ENCODE data around the gene METTL8. TPM values are rescaled to one million over a fixed set of nuclear protein-coding genes. Genes with fewer than 3 reads are reported as not detected.

METTL8 gene
- total and polyA plus RNA-seq, 7 donors = 3.0 to 15.5 (median 10.8) TPM

DNA sequence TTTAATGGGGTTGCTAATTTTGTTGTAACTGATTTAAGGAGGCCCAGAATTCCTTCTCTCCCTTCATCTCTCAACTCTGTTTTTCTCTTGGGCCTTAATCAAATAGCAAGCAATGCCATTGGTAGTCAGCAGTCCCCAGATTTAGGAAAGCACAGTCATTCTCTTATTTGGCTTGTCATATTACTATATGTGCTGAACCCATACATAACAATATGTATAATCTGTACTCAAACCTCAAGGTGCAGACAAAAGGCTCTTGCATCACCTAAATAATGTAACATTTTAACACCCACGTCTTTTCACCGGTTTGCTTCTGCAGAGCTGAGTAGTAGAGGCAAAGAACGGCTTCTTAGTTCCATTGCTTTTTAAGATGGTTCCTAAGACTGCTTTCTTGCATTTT is 33.4 kb downstream of the METTL8 start:
- H3K4me1 ChIP-seq = no peaks in the 10 kb centered on the region
- H3K27ac ChIP-seq = no peak overlapping the region
- intact Hi-C loops (cut with DNase I) = no loop called here
- no peak overlapping the region for H3K4me3 ChIP-seq
- H3K27me3 ChIP-seq (ENCODE audit: insufficient read depth in 3 of 3, low read length in 2 of 3) = no peaks in the 10 kb centered on the region
- 92 to 96% (median 94%) methylated on average over 3 of the region's 3 CpGs for WGBS, 3 donors
- H3K9me3 ChIP-seq = peaks cover 5% of the 10 kb centered on the region
- H3K36me3 ChIP-seq (ENCODE audit: insufficient read depth in 1 of 2, low read depth in 1 of 2) = no peaks in the 10 kb centered on the region
- TF ChIP-seq CTCF (IDR thresholded peaks at IDR 0.05) = no peak
- ATAC-seq = no peak
- DNase-seq = no peak

GRCh38 chr2:171399292-171399691 is 34.5 kb downstream of the METTL8 start:
- intact Hi-C loops (cut with DNase I) = no loop called here
- no peak for ATAC-seq

DNA sequence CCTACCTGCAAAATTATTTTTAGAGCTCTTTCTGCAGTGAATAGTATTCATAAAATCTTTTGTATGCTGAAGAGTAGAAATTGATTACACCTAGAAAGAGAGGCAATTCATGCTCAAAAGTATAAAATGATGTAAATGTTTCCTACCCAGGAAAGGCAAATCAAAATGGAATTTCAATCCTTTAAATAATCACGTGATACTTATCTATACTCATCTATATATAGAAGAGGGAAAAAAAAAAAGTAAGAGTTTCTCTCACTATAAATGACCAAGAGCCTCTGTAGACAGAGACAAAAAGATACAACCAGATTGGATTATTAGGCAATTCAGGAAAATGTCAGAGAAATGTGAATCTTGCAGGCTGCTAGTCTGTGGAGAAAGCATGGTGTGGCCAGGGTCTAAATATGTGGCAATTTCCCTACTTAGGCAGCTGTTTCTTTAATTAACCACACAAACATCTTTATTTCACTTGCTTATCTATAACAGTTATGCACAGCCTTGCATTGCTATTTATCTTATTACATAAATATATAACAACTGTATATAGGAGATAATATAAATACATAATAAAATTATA is 39.5 kb downstream of the METTL8 start:
- DNase-seq (no peak), ATAC-seq (no peak)
- Histone ChIP-seq H3K4me1 (no peaks in the 10 kb centered on the region), H3K4me3 (no peak overlapping the region), H3K36me3 (ENCODE audit: insufficient read depth in 1 of 2, low read depth in 1 of 2) (no peaks in the 10 kb centered on the region), H3K27me3 (ENCODE audit: insufficient read depth in 3 of 3, low read length in 2 of 3) (no peaks in the 10 kb centered on the region), H3K9me3 (no peaks in the 10 kb centered on the region), H3K27ac (no peak overlapping the region)
- 60 to 80% (median 64%) methylated on average over 1 of the region's 1 CpG for WGBS, 3 donors
- intact Hi-C loops (cut with DNase I) = no loop called here
- TF ChIP-seq CTCF (IDR thresholded peaks at IDR 0.05) = no peak

More at GRCh38 chr2:171399292-171399691, 34.5 kb downstream of the METTL8 start:
- no peaks in the 10 kb centered on the region for H3K36me3 ChIP-seq (ENCODE audit: insufficient read depth in 1 of 2, low read depth in 1 of 2)
- H3K9me3 ChIP-seq = peaks cover 5% of the 10 kb centered on the region
- H3K27me3 ChIP-seq (ENCODE audit: insufficient read depth in 3 of 3, low read length in 2 of 3) = no peaks in the 10 kb centered on the region
- H3K27ac ChIP-seq = no peak overlapping the region
- no peaks in the 10 kb centered on the region for H3K4me1 ChIP-seq
- DNase-seq = no peak
- no peak overlapping the region for H3K4me3 ChIP-seq
- TF ChIP-seq CTCF (IDR thresholded peaks at IDR 0.05) = no peak

DNA sequence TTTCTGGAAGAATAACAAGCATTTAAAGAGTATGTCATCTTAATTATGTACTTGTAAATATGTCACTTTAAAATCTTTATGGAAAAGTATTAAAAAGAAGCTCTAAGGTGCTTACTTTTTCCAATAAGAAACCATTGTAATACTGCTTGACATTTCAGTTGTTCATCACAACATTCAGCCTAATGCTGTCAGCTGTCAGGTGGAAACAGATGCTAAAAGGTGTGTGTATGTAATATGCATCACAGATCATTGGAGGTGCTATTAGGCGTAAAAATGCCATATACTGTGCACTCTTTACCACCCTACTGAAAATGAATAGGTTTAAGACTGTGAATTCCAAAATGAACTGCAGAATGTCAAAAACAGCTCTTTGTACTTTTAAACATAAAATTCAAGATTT is 40.3 kb downstream of the METTL8 start:
- Histone ChIP-seq H3K4me1 (no peaks in the 10 kb centered on the region), H3K27me3 (ENCODE audit: insufficient read depth in 3 of 3, low read length in 2 of 3) (no peaks in the 10 kb centered on the region), H3K27ac (no peak overlapping the region), H3K9me3 (no peaks in the 10 kb centered on the region), H3K36me3 (ENCODE audit: insufficient read depth in 1 of 2, low read depth in 1 of 2) (no peaks in the 10 kb centered on the region), H3K4me3 (no peak overlapping the region)
- ATAC-seq (no peak), DNase-seq (no peak)
- WGBS, 3 donors = 98 to 100% (median 100%) methylated on average over 1 of the region's 1 CpG
- TF ChIP-seq CTCF (IDR thresholded peaks at IDR 0.05) = no peak
- intact Hi-C loops (cut with DNase I) = no loop called here

DNA sequence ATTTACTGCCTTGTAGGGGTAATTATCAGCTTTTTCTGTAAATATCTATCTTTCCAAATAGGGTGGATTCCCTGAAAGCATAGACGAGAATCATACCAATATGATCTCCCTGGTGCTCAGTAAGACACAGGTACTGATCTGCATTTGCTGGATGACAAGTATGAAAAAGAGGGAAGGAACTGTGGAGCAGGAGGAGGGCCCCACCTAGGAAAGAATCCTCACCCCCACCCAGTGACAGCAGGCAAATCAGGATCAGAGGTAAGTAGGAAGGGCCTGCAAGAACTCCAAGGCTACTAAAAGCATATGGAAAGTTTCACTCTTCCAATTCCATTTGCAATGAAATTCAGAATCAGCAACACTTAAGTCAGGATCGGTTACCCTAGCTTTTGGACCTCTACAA is 42.3 kb downstream of the METTL8 start:
- H3K36me3 ChIP-seq (ENCODE audit: insufficient read depth in 1 of 2, low read depth in 1 of 2) = no peaks in the 10 kb centered on the region
- WGBS, 3 donors = 64 to 82% (median 67%) methylated on average over 2 of the region's 2 CpGs
- intact Hi-C loops (cut with DNase I) = no loop called here
- H3K4me3 ChIP-seq = no peak overlapping the region
- DNase-seq (no peak), ATAC-seq (no peak)
- no peak for TF ChIP-seq CTCF (IDR thresholded peaks at IDR 0.05)
- no peak overlapping the region for H3K27ac ChIP-seq
- no peaks in the 10 kb centered on the region for H3K27me3 ChIP-seq (ENCODE audit: insufficient read depth in 3 of 3, low read length in 2 of 3)
- H3K9me3 ChIP-seq = no peaks in the 10 kb centered on the region
- no peaks in the 10 kb centered on the region for H3K4me1 ChIP-seq

Measured in psoas muscle (tissue), 8 donors.